ENCODE results near the gene SYNPO2L. TPM values are rescaled to one million over a fixed set of nuclear protein-coding genes. Genes with fewer than 3 reads are reported as not detected.
A peak's percentile ranks its signal among the peaks of the same experiment; 100 is the strongest.
"Not testable (repeated sequence)": the region's sequence is repeated elsewhere in the genome, so short reads cannot be mapped to it uniquely, and the experiment has no call there.

Gene SYNPO2L
- total and polyA plus RNA-seq, 10 donors = 0.02 to 0.23 (median 0.06) TPM; not detected in 5

DNA sequence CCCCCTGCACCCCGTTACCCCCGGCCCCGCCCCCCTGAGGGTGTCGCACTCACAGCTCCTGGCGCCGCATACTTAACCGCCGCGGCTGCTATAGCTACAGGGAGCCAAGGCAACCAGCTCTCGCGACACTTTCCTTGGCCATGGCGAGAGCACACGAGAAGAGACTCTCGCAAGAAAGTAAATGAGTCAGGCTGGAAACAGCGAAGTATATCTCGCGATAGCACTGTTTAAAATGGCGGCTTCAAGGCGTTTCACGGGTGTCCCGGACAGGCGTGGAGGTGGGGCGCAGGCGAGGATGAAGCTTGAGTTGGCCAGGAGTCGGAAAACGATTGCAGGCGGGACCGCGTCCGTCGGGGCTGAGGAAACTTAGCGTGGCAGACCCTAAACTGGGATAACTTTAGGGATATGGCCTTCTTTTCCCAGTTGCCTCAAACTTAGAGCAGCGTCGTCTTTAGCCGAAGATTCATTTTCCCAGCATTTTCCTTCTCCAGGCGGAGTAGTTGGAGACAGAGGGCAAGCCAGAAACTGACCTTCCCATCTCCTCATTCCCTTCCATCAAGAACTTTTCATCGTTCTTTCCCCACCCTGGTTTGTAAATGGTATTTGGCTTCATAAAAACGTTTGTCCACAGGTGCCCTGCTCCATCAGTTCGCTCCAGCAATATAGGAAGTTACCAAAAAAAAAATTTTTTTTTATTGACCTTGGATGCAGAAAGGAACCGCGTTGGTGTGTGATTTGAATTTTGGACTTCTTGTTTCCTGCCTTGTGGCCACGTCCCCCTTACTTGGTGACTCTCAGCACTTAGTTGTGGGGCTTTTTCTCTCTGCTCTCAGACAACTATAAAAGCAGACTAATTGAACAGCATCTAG is 29.7 kb downstream of the SYNPO2L start:
- WGBS, 5 donors = 1 to 2% (median 1%) methylated on average over 34 to 42 of the region's 42 CpGs
- no peaks in the 10 kb centered on the region for H3K9me3 ChIP-seq
- TF ChIP-seq POLR2AphosphoS5 (IDR thresholded peaks at IDR 0.05) (peak; percentile 75 to 87 (median 84)), POLR2A (IDR thresholded peaks at IDR 0.05) (no peak)
- TF ChIP-seq, protein P1, sequence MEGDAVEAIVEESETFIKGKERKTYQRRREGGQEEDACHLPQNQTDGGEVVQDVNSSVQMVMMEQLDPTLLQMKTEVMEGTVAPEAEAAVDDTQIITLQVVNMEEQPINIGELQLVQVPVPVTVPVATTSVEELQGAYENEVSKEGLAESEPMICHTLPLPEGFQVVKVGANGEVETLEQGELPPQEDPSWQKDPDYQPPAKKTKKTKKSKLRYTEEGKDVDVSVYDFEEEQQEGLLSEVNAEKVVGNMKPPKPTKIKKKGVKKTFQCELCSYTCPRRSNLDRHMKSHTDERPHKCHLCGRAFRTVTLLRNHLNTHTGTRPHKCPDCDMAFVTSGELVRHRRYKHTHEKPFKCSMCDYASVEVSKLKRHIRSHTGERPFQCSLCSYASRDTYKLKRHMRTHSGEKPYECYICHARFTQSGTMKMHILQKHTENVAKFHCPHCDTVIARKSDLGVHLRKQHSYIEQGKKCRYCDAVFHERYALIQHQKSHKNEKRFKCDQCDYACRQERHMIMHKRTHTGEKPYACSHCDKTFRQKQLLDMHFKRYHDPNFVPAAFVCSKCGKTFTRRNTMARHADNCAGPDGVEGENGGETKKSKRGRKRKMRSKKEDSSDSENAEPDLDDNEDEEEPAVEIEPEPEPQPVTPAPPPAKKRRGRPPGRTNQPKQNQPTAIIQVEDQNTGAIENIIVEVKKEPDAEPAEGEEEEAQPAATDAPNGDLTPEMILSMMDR (IDR thresholded peaks at IDR 0.05 in 8 of 11, conservative IDR thresholded peaks at IDR 0.05 in 3 of 11) = peak in 2 of 11 experiments; percentile 30 to 33
- H3K36me3 ChIP-seq = no peaks in the 10 kb centered on the region
- intact Hi-C loops (cut with DNase I; ENCODE audit: low total_unique reads) = no loop called here
- H3K4me3 ChIP-seq = peak overlapping the region; percentile 64 to 98 (median 91)
- H3K4me1 ChIP-seq = peaks cover 6 to 21% (median 16%) of the 10 kb centered on the region in 6 donors
- peak overlapping the region; percentile 58 to 86 (median 84) for H3K27ac ChIP-seq
- H3K27me3 ChIP-seq (replicated peaks in 1 of 7) = no peaks in the 10 kb centered on the region
- peak; percentile 98 for DNase-seq

DNA sequence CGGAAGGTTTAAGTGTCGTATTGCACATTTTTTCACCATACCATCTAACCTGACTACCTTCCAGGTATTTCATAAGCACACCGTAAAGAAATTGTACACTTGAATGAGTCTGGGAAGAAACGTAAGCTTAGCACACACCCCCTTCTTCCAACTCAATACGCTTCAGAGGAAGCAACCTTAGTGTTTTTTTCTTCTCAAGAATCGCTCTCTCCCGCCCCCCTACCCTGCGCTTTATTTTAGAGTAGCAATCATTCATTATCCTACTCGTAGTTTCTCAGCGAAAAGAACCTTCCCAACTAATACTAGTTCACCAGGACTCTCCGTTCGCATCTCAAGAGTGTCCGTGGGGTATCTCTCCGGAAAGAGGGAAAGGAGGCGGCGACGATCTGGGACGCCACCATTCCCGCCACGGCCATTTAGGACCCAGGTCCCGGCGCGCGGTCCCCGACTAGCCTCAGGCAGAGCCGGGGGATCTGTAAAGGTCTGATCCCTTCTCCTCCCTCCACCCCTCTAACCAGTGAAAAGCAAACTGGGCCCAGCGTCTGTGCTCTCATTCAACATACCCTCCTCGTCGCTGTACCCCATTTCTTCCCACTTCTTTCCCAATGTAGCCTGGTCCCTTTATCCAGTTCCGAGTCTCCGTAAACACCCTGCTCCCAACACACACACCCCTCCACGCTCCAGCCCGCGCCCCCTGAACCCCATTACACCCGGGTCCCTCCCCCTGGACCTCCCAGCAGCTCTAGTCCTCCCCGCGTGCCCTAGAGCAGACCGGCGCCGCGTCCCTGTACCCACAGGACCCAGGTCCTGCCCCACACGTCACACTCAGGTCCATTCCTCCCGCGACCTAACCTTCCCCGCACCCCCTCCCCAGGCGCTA is 30.6 kb downstream of the SYNPO2L start:
- intact Hi-C loops (cut with DNase I; ENCODE audit: low total_unique reads) = no loop called here
- Histone ChIP-seq H3K27me3 (replicated peaks in 1 of 7) (no peaks in the 10 kb centered on the region), H3K4me1 (peaks cover 6 to 21% (median 16%) of the 10 kb centered on the region in 6 donors), H3K27ac (peak overlapping the region in 7 of 8 donors; percentile 58 to 86 (median 84)), H3K4me3 (peak overlapping the region; percentile 64 to 98 (median 91)), H3K36me3 (no peaks in the 10 kb centered on the region), H3K9me3 (no peaks in the 10 kb centered on the region)
- peak; percentile 84 for DNase-seq
- TF ChIP-seq, protein P1 (IDR thresholded peaks at IDR 0.05 in 8 of 11, conservative IDR thresholded peaks at IDR 0.05 in 3 of 11) = no peak
- TF ChIP-seq POLR2AphosphoS5 (IDR thresholded peaks at IDR 0.05) = no peak
- no peak for TF ChIP-seq POLR2A (IDR thresholded peaks at IDR 0.05)
- 0 to 2% (median 1%) methylated on average over 44 to 46 of the region's 46 CpGs for WGBS, 5 donors

DNA sequence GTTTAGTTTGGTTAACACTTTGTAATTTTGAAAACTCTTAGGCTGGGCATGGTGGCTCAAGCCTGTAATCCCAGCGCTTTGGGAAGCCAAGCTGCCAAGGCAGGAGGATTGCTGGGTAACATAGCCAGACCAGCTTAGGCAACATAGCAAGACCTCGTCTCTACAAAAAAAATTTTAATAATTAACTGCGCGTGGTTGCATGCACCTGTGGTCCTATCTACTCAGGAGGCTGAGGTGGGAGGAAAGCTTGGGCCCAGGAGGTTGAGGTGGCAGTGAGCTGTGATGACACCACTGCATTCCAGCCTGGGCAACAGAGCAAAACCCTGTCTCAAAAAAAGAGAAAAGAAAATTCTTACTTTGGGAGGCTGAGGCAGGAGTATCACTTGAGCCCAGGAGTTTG is 32.8 kb downstream of the SYNPO2L start:
- H3K27ac ChIP-seq = no peak overlapping the region
- intact Hi-C loops (cut with DNase I; ENCODE audit: low total_unique reads) = no loop called here
- H3K27me3 ChIP-seq (replicated peaks in 1 of 7) = no peaks in the 10 kb centered on the region
- no peak overlapping the region for H3K4me3 ChIP-seq
- H3K9me3 ChIP-seq = no peaks in the 10 kb centered on the region
- WGBS, 5 donors = 92 to 95% (median 95%) methylated on average over 4 of the region's 4 CpGs
- TF ChIP-seq, protein P1 (IDR thresholded peaks at IDR 0.05 in 8 of 11, conservative IDR thresholded peaks at IDR 0.05 in 3 of 11) = no peak
- no peak for TF ChIP-seq POLR2A (IDR thresholded peaks at IDR 0.05)
- TF ChIP-seq POLR2AphosphoS5 (IDR thresholded peaks at IDR 0.05) = no peak
- no peaks in the 10 kb centered on the region for H3K36me3 ChIP-seq
- DNase-seq = no peak
- peaks cover 6 to 21% (median 16%) of the 10 kb centered on the region in 6 donors for H3K4me1 ChIP-seq

GRCh38 chr10:73620974-73621373 is 34.9 kb downstream of the SYNPO2L start:
- H3K27ac ChIP-seq; H3K4me3 ChIP-seq; DNase-seq; intact Hi-C loops (cut with DNase I; ENCODE audit: low total_unique reads); H3K4me1 ChIP-seq; H3K27me3 ChIP-seq (replicated peaks in 1 of 7); H3K36me3 ChIP-seq; H3K9me3 ChIP-seq: not testable (repeated sequence)
- 88 to 97% (median 93%) methylated on average over 12 of the region's 12 CpGs for WGBS, 5 donors

DNA sequence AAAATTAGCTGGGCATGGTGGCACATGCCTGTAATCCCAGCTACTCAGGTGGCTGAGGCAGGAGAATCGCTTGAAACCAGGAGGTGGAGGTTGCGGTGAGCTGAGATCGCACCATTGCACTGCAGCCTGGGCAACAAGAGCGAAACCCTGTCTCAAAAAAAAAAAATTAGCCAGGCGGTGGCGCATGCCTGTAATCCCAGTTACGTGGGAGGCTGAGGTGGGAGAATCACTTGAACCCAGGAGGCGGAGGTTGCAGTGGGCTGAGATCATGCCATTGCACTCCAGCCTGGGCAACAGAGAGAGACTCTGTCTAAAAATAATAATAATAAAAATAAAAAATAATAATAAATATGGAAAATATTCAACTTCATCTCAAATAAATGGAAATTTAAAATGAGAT is 38.7 kb downstream of the SYNPO2L start:
- H3K36me3 ChIP-seq; H3K9me3 ChIP-seq; H3K27me3 ChIP-seq (replicated peaks in 1 of 7); H3K4me1 ChIP-seq; H3K27ac ChIP-seq; DNase-seq; H3K4me3 ChIP-seq; intact Hi-C loops (cut with DNase I; ENCODE audit: low total_unique reads): not testable (repeated sequence)
- 94 to 97% (median 96%) methylated on average over 8 of the region's 8 CpGs for WGBS, 5 donors
